A549 (cell line): Measurements from ENCODE around the gene MED16.

Experiments
- EP300 ChIP-seq, 2 experiments: fragments of >200 bp; sonication (Bioruptor Twin); formaldehyde crosslinking; IDR thresholded peaks; 2 replicates in 1 of 2; 3 replicates in 1 of 2; pipeline ENCODE4 v1.6.1; 2016 to 2017
- ESRRA ChIP-seq: fragments of 150-350 bp; IDR thresholded peaks from 2 replicates; pipeline ENCODE4 v1.6.1; 2014; ENCODE audit warnings: mild to moderate bottlenecking, low read length, borderline replicate concordance
- JUNB ChIP-seq: fragments of >200 bp; sonication (Bioruptor Twin); formaldehyde crosslinking; IDR thresholded peaks from 2 replicates; pipeline ENCODE4 v1.6.1; 2016
- MAZ ChIP-seq: fragments of 150-350 bp; IDR thresholded peaks from 2 replicates; pipeline ENCODE4 v1.6.1; 2014; ENCODE audit warnings: antibody characterized with exemption, low read depth, low read length, borderline replicate concordance
- RCOR1 ChIP-seq: fragments of 150-350 bp; IDR thresholded peaks from 2 replicates; pipeline ENCODE4 v1.6.1; 2014; ENCODE audit warnings: antibody characterized with exemption, low read length, low read depth
- TF ChIP-seq, protein P1 (sequence below): fragments of >200 bp; sonication (Bioruptor Twin); formaldehyde crosslinking; IDR thresholded peaks from 3 replicates; pipeline ENCODE4 v1.5.1; 2016
- TF ChIP-seq, protein P2 (sequence below): fragments of 450-650 bp; IDR thresholded peaks from 2 replicates; pipeline ENCODE4 v1.6.1; 2014; ENCODE audit warnings: antibody characterized with exemption
- TF ChIP-seq, protein P3 (sequence below): fragments of 250-450 bp; sonication (Bioruptor Pico); IDR thresholded peaks from 2 replicates; pipeline ENCODE4 v1.5.0; 2021; ENCODE audit warnings: mild to moderate bottlenecking, moderate library complexity, borderline replicate concordance
- TF ChIP-seq, protein P4 (sequence below): fragments of 150-350 bp; IDR thresholded peaks from 2 replicates; pipeline ENCODE4 v1.6.1; 2014; ENCODE audit warnings: low read depth, mild to moderate bottlenecking, low read length

DNA sequence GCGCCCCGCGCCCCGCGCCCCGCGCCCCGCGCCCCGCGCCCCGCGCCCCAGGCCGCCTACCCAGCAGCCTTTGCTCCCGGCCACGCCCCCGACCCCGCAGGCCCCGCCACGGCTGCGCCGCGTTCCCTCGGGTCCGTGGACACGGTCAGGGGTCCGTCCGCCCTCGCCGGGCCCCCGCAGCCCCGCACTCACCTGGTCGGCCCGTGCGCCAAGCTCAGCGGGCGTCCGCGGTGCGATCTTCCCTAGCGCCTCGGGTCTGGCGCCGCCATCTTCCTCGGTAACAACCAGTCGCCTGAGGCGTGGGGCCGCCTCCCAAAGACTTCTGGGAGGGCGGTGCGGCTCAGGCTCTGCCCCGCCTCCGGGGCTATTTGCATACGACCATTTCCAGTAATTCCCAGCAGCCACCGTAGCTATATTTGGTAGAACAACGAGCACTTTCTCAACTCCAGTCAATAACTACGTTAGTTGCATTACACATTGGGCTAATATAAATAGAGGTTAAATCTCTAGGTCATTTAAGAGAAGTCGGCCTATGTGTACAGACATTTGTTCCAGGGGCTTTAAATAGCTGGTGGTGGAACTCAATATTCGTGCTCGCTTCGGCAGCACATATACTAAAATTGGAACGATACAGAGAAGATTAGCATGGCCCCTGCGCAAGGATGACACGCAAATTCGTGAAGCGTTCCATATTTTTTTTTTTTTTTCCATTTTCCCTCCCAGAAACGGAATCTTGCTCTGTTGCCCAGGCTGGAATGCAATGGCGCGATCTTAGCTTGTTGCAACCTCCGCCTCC, at the start of gene MED16, which contains the start of gene RNU6-9:
- TF ChIP-seq, protein P1, sequence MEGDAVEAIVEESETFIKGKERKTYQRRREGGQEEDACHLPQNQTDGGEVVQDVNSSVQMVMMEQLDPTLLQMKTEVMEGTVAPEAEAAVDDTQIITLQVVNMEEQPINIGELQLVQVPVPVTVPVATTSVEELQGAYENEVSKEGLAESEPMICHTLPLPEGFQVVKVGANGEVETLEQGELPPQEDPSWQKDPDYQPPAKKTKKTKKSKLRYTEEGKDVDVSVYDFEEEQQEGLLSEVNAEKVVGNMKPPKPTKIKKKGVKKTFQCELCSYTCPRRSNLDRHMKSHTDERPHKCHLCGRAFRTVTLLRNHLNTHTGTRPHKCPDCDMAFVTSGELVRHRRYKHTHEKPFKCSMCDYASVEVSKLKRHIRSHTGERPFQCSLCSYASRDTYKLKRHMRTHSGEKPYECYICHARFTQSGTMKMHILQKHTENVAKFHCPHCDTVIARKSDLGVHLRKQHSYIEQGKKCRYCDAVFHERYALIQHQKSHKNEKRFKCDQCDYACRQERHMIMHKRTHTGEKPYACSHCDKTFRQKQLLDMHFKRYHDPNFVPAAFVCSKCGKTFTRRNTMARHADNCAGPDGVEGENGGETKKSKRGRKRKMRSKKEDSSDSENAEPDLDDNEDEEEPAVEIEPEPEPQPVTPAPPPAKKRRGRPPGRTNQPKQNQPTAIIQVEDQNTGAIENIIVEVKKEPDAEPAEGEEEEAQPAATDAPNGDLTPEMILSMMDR, result no peak
- TF ChIP-seq EP300 (IDR thresholded peaks at IDR 0.05) (no peak), MAZ (no peak), JUNB (no peak), RCOR1 (no peak), ESRRA (no peak)
- TF ChIP-seq, protein P2, sequence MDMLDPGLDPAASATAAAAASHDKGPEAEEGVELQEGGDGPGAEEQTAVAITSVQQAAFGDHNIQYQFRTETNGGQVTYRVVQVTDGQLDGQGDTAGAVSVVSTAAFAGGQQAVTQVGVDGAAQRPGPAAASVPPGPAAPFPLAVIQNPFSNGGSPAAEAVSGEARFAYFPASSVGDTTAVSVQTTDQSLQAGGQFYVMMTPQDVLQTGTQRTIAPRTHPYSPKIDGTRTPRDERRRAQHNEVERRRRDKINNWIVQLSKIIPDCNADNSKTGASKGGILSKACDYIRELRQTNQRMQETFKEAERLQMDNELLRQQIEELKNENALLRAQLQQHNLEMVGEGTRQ, result no peak
- TF ChIP-seq, protein P3, sequence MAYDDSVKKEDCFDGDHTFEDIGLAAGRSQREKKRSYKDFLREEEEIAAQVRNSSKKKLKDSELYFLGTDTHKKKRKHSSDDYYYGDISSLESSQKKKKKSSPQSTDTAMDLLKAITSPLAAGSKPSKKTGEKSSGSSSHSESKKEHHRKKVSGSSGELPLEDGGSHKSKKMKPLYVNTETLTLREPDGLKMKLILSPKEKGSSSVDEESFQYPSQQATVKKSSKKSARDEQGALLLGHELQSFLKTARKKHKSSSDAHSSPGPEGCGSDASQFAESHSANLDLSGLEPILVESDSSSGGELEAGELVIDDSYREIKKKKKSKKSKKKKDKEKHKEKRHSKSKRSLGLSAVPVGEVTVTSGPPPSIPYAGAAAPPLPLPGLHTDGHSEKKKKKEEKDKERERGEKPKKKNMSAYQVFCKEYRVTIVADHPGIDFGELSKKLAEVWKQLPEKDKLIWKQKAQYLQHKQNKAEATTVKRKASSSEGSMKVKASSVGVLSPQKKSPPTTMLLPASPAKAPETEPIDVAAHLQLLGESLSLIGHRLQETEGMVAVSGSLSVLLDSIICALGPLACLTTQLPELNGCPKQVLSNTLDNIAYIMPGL (CRISPR knock-in tag), result no peak; the same call in 1 of the 2 replicates
- TF ChIP-seq, protein P4, sequence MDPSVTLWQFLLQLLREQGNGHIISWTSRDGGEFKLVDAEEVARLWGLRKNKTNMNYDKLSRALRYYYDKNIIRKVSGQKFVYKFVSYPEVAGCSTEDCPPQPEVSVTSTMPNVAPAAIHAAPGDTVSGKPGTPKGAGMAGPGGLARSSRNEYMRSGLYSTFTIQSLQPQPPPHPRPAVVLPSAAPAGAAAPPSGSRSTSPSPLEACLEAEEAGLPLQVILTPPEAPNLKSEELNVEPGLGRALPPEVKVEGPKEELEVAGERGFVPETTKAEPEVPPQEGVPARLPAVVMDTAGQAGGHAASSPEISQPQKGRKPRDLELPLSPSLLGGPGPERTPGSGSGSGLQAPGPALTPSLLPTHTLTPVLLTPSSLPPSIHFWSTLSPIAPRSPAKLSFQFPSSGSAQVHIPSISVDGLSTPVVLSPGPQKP, result no peak
